H4 (cell line): ENCODE measurements around the gene UFSP1. TPM values are rescaled to one million over a fixed set of nuclear protein-coding genes. Genes with fewer than 3 reads are reported as not detected.
"Not testable (repeated sequence)": the region's sequence is repeated elsewhere in the genome, so short reads cannot be mapped to it uniquely, and the experiment has no call there.

Experiments
- DNase-seq: peaks from one replicate; pipeline ENCODE4 v3.0.0-alpha.2; 2015; ENCODE audit warnings: low spot score
- total RNA-seq: library from RNA; depleted of rRNA; stranded (reverse); fragments of >200 nt; shearing (Covaris generic); gene quantifications from 2 replicates; pipeline ENCODE4 v1.2.3, GENCODE V29; 2014; rRNA removed

Gene UFSP1
- total RNA-seq, 1 experiment from 2014 or later = 6.7 TPM

DNA sequence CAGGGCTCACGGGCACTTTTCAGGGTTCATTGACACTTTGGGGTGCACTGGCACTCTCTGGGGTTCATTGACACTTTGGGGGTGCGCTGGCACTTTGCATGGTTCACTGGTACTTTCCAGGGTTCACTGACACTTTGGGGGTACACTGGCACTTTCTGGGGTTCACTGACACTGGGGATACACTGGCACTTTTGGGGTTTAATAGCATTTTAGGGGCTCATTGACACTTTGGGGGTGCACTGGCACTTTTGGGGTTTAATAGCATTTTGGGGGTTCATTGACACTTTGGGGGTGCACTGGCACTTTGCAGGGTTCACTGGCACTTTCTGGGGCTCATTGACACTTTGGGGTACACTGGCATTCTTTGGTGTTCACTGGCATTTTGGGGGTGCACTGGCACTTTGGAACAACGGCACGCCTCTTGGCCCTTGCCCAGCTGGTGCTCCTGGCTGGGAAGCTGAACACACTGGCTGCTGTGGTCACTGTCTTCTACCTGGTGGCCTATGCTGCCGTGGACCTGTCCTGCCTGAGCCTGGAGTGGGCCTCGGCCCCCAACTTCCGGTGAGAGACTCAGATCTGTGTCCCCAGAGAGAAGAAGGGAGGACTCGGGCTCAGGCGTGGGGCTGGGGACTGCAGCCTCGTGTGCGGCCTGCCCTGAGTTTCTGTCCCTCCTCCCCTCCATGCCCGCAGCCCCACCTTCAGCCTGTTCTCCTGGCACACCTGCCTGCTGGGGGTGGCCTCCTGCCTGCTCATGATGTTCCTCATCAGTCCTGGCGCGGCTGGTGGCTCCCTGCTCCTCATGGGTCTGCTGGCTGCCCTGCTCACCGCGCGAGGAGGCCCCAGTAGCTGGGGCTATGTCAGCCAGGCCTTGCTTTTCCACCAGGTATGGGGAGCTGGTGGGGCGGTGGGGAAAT is 28.6 kb downstream of the UFSP1 start:
- DNase-seq = no peak

GRCh38 chr7:100859856-100860255 is 29.7 kb downstream of the UFSP1 start:
- no peak for DNase-seq

DNA sequence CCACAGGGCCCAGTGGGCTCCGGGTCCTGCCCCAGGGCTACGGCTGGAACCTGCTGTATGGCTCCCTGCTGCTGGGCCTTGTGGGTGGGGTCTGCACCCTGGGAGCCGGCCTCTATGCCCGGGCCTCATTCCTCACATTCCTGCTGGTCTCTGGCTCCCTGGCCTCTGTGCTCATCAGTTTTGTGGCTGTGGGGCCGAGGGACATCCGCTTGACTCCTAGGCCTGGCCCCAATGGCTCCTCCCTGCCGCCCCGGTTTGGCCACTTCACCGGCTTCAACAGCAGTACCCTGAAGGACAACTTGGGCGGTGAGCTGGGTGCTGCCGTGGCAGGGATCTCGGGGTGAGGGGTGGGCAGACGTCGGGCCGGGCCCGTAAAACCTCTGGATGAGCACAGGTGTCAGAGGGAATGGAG is 32.6 kb downstream of the UFSP1 start:
- no peak for DNase-seq

DNA sequence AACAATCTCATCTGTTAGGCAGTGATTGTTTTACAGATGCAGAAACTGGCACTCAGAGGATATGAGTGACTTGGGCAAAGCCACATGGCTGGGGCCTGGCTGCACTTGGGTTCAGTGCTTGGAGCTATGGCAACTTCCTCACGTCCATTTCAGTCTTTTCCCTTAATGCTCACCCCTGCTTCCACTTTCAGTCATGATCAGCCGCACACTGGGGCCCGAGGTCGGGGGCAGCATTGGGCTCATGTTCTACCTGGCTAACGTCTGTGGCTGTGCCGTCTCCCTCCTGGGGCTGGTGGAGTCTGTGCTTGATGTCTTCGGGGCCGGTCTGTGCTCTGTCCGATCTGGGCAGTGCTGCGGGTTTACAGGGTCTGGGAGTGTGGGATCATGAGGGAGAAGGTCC is 34.0 kb downstream of the UFSP1 start:
- DNase-seq = no peak

DNA sequence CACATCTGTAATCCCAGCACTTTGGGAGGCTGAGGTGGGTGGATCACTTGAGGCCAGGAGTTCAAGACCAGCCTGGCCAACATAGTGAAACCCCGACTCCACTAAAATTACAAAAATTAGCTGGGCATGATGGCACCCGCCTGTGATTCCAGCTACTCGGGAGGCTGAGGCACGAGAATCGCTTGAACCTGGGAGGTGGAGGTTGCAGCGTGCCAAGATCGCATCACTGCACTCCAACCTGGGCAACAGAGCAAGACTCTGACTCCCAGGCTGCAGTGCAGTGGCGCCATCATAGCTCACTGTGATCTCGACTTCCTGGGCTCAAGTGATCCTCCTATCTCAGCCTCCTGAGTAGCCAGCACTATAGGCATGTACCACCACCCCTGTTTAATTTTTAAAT is 34.6 kb downstream of the UFSP1 start:
- DNase-seq = not testable (repeated sequence)

DNA sequence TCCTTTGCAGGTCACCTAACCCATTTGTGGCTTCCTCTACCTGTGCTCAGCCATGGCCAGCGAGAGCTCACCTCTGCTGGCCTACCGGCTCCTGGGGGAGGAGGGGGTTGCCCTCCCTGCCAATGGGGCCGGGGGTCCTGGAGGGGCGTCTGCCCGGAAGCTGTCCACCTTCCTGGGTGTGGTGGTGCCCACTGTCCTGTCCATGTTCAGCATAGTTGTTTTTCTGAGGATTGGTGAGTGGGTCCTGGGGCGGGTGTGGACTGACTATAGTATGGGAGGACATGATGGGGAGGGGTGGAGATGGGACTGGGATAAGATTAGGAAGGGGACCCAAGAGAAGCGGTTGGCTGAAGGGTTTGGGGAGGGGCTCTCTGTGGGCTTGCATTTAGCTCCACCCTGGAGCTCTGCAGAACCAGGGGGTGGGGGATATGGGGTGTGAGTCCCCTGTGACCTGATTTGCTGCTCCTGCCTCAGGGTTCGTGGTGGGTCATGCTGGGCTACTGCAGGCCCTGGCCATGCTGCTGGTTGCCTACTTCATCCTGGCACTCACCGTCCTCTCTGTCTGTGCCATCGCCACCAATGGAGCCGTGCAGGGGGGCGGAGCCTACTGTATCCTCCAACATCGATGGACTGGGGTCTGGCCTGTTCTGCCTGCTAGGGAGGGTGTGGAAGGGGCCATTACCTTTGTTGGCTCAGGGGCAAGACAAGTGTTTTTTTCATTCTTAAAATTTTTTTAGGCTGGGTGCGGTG is 35.2 kb downstream of the UFSP1 start:
- no peak for DNase-seq

DNA sequence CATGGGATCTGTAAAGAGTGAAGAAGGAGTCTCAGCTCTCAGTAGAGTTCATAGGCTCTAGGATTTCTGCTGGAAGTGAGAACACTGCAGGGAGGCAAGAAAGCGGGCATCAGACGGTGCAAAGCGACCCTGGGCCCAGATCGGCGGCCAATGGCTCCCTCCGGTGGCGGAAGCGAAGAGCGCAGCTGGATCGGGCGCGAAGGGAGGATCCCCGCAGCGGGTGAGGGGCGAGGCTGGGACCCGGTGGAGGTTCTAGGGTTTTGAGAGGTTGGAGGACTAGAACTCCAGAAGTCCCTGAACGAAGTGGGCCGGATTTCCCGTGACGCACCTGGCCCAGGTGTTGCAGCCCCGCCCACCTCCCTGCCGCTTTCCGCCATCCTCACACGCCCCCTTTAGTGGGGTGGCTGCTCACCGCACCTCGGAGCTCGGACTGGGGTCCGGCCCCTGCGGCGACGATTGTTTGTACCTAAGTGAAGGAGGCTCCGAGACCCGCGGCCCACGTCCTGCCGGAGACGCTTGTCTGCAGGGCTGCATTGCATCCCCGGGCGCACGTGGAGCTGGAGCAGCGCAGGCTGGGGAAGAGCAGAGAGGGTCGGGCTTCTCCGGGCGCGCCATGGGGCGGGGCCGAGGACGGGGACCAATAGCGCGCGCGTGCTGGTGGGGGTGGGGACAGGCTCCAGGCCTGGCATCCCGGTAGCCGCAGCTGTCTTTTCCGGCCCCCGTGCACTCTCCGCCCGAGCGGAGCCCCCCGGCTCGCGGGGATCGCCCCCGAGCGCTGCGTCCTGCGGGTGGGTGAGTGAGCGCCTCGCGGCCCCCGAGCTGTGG is 37.3 kb downstream of the UFSP1 start, which contains the start of gene SLC12A9:
SLC12A9 (plus strand) TSS at position 666 of the 825 bp plus-strand sequence. CDS start 1,485 bp downstream, outside the sequence.
- peak; percentile 83 for DNase-seq

GRCh38 chr7:100847360-100847759 is 42.2 kb downstream of the UFSP1 start:
- no peak for DNase-seq

DNA sequence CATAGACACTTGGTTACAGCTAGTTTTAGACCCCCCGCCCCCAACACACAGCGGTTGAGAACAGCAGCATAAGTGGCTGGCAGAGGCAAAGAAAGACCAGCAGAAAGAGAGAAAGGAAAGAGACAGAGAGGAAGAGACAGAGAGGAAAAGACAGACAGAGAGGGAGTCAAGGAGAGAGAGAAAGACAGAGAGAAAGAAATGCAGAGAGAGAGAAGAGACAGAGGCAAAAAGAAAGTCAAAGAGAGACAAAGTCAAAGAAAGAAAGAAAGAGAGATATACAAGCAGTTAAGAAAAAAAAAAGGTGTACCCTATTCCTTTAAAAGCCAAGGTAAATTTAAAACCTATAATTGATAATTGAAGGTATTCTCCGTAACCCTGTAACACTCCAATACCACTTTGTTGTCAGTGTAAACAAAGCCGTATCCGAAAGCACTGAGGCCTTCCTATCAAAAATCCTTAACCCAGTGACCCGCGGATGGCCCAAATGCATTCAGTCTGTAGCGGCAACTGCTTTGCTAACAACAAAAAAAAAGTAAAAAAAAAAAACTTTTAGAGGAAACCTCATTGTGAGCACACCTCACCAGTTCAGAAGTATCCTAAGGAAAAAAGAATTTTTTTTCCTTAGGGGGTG is 48.9 kb downstream of the UFSP1 start:
- DNase-seq = no peak

- DNase-seq = no peak
These were observed 50.2 kb downstream of the UFSP1 start for GRCh38 chr7:100839361-100839760.

Other genes starting within 250 kb of the UFSP1 start
- gene TFR2, start 248.2 kb downstream of the UFSP1 start, total RNA-seq = 0.25 TPM in 1 of 2 replicates, not detected in the other
- not detected in 2 replicates for gene ACTL6B, start 233.3 kb downstream of the UFSP1 start, total RNA-seq
- gene GNB2, start 216.0 kb downstream of the UFSP1 start, total RNA-seq = 65.0 and 67.1 TPM in 2 replicates
- gene GIGYF1, start 195.5 kb downstream of the UFSP1 start, total RNA-seq = 2.6 and 4.1 TPM in 2 replicates
- 61.6 and 80.1 TPM in 2 replicates for gene POP7, start 183.6 kb downstream of the UFSP1 start, total RNA-seq
- not detected in 2 replicates for gene EPO, start 169.2 kb downstream of the UFSP1 start, total RNA-seq
- not detected in 2 replicates for gene ZAN, start 156.1 kb downstream of the UFSP1 start, total RNA-seq
- 29.9 and 37.1 TPM in 2 replicates for gene EPHB4, start 62.2 kb downstream of the UFSP1 start, total RNA-seq
- 4.9 and 5.6 TPM in 2 replicates for gene SLC12A9, start 37.0 kb downstream of the UFSP1 start, total RNA-seq
- gene TRIP6, start 22.3 kb downstream of the UFSP1 start, total RNA-seq = 78.5 and 95.5 TPM in 2 replicates
- gene SRRT, start 14.6 kb downstream of the UFSP1 start, total RNA-seq = 44.3 and 46.8 TPM in 2 replicates
- gene ACHE, start 6.2 kb upstream of the UFSP1 start, total RNA-seq = 0.15 TPM in 1 of 2 replicates, not detected in the other
- not detected in 2 replicates for gene MUC3A, start 59.8 kb upstream of the UFSP1 start, total RNA-seq
- gene MUC12, start 79.8 kb upstream of the UFSP1 start, total RNA-seq = 0.54 and 1.0 TPM in 2 replicates
- gene MUC17, start 130.4 kb upstream of the UFSP1 start, total RNA-seq = not detected in 2 replicates
- gene TRIM56, start 195.8 kb upstream of the UFSP1 start, total RNA-seq = 3.4 and 4.6 TPM in 2 replicates
- gene SERPINE1, start 237.4 kb upstream of the UFSP1 start, total RNA-seq = 11.1 and 12.7 TPM in 2 replicates